Adrenal gland (tissue), 12 donors: ENCODE measurements around the gene LRRN2. TPM values are rescaled to one million over a fixed set of nuclear protein-coding genes. Genes with fewer than 3 reads are reported as not detected.

Experiments
- DNase-seq, 7 donors: peaks; one replicate each; pipeline ENCODE4 v3.0.0-alpha.2; 2019 to 2020
- H3K27ac ChIP-seq, 5 donors: fragments of 200-600 bp; sonication (generic) in 4 of 5; 1 replicate in 3 of 5; 2 replicates in 2 of 5; pipeline versions ENCODE4 v1.5.1 to v1.8.0; 2016 to 2020; ENCODE audit warnings: mild to moderate bottlenecking in 1 of 5
- H3K27me3 ChIP-seq: fragments of 200-600 bp; 2 replicates; pipeline ENCODE4 v1.8.0; 2021
- H3K36me3 ChIP-seq, 2 donors: fragments of 200-600 bp; replicated peaks in 1 of 2; 1 replicate in 1 of 2; 2 replicates in 1 of 2; pipeline versions ENCODE4 v1.5.1 to v1.8.0; 2018 to 2022
- H3K4me1 ChIP-seq, 2 donors: fragments of 200-600 bp; replicated peaks in 1 of 2; 1 replicate in 1 of 2; 2 replicates in 1 of 2; pipeline versions ENCODE4 v1.5.1 to v1.8.0; 2018 to 2021
- H3K4me3 ChIP-seq, 4 donors: fragments of 200-600 bp; sonication (generic) in 3 of 4; one replicate each; pipeline ENCODE4 v1.5.1; 2016 to 2018
- H3K9me3 ChIP-seq, 3 donors: fragments of 200-600 bp; sonication (generic) in 1 of 3; replicated peaks in 1 of 3; 1 replicate in 2 of 3; 2 replicates in 1 of 3; pipeline versions ENCODE4 v1.5.1 to v1.8.0; 2016 to 2021
- CTCF ChIP-seq, 6 experiments: fragments of 450-650 bp in 4 of 6; fragments of 200-600 bp in 2 of 6; sonication (generic) in 1 of 6; IDR thresholded peaks; 1 replicate in 5 of 6; 2 replicates in 1 of 6; pipeline versions ENCODE4 v1.5.1 to v1.8.0; 2016 to 2021; ENCODE audit warnings: antibody characterized with exemption in 6 of 6, mild to moderate bottlenecking in 2 of 6, moderate library complexity in 1 of 6
- POLR2A ChIP-seq, 2 donors: fragments of 450-650 bp; IDR thresholded peaks; one replicate each; pipeline ENCODE4 v1.6.1; 2017; ENCODE audit warnings: antibody characterized with exemption in 2 of 2, mild to moderate bottlenecking in 2 of 2, moderate library complexity in 1 of 2
- WGBS, 4 donors: extraction: QIAGEN DNeasy Blood & Tissue Kit in 2 of 4; methylation state at CpG; one replicate each; pipeline versions ENCODE4 v1.1.5 to v1.1.7; 2013 to 2017; 5-methylcytosine and 5-hydroxymethylcytosine counted together
- intact Hi-C, 2 donors: fragments of 100-400 bp; cut with DNase I; formaldehyde crosslinking; loops; one replicate each; pipeline versions ENCODE4 v1.14.1 to v1.15.0; 2022 to 2023
- polyA plus RNA-seq, 3 donors: library from polyadenylated mRNA; stranded (reverse); fragments of 200-250 nt in 2 of 3; fragments of 350-450 nt in 1 of 3; fragmentation: Illumina TruSeq in 1 of 3; extraction: RNeasy Lipid Tissue Mini Kit (QIAGEN cat#74804) in 1 of 3; gene quantifications; one replicate each; pipeline ENCODE4 v1.2.3, GENCODE V29; 2013 to 2014
- total RNA-seq, 9 donors: library from RNA; depleted of rRNA in 4 of 9; stranded (reverse); fragments of >200 nt in 4 of 9; fragments of 120-200 nt in 1 of 9; fragmentation: NEBNext Ultra II Directional in 1 of 9; extraction: Animal tissue kit (Norgen Biotek cat#: 25700) in 1 of 9; gene quantifications; one replicate each; pipeline versions ENCODE4 v1.1.0 to v1.2.4, GENCODE V29; 2013 to 2023
- donor health status: healthy with polysubstance abuse.
- donor health status: Bipolar disorder and iron deficiency.
- donor health status: DM: yes; HTN: yes; CAD: no.
- donor health status: DM: no; HTN: no; CAD: no.
- donor health status: DM: no; HTN: no; CAD: no.
- donor health status: DM: yes; HTN: yes; CAD: no.

The LRRN2 gene
- total and polyA plus RNA-seq, 12 donors, result 1.1 to 8.7 (median 3.2) TPM

DNA sequence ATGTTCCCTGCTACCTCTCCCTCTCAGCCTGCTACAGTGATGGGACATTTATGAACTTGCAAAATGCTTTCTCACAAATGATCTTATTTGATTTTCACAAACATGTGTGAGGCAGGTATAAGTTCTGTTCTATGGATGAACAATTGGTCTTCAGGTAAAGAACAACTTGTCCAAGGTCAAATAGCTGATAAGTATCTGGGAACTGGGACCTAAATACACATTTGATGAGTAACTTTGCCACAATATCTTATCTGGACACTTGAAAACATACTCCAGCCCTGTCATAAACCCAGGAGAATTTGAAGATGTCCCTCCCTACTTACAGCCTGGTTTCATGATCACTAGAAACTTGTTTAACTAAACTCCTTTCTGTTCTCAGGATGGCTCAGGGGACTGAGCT lies 23.0 kb downstream of the LRRN2 start:
- H3K27ac ChIP-seq, result no peak overlapping the region
- no peaks in the 10 kb centered on the region for H3K4me1 ChIP-seq
- intact Hi-C loops, result no loop called here
- no peak for DNase-seq
- no peak overlapping the region for H3K4me3 ChIP-seq
- H3K36me3 ChIP-seq, result no peaks in the 10 kb centered on the region
- no peaks in the 10 kb centered on the region for H3K9me3 ChIP-seq
- TF ChIP-seq CTCF (IDR thresholded peaks at IDR 0.05), result no peak
- no peak for TF ChIP-seq POLR2A (IDR thresholded peaks at IDR 0.05)
- no peaks in the 10 kb centered on the region for H3K27me3 ChIP-seq

DNA sequence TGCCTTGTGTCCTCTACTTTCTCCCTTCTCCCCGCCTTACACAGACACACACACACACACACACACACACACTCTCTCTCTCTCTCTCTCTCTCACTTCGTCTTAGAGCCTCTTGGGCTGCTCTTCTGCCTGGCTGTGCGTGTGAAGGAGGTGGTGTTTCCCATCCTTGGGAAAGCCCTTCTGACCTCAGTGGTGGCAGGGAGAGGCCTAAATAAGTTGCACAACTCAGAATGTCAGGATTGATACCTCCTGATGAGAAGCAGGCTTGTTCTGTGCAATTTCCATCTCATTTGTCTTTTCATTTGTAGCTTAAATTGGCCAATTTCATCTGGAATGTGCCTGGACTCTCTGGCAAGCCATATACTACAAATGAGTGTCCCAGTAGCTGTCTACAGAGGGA lies 25.0 kb downstream of the LRRN2 start:
- TF ChIP-seq POLR2A (IDR thresholded peaks at IDR 0.05) (no peak), CTCF (IDR thresholded peaks at IDR 0.05) (no peak)
- DNase-seq, result no peak

GRCh38 chr1:204659056-204659455 lies 26.5 kb downstream of the LRRN2 start:
- Histone ChIP-seq H3K27ac (no peak overlapping the region), H3K27me3 (no peaks in the 10 kb centered on the region), H3K9me3 (no peaks in the 10 kb centered on the region), H3K4me3 (no peak overlapping the region), H3K36me3 (no peaks in the 10 kb centered on the region), H3K4me1 (no peaks in the 10 kb centered on the region)
- TF ChIP-seq POLR2A (IDR thresholded peaks at IDR 0.05) (no peak), CTCF (IDR thresholded peaks at IDR 0.05) (no peak)
- intact Hi-C loops, result no loop called here
- no peak for DNase-seq
- 44 to 80% (median 74%) methylated on average over 1 to 3 of the region's 3 CpGs for WGBS, 4 donors

More for the DNA sequence above, 25.0 kb downstream of the LRRN2 start:
- H3K36me3 ChIP-seq, result no peaks in the 10 kb centered on the region
- WGBS, 4 donors, result 63 to 85% (median 76%) methylated on average over 3 of the region's 3 CpGs
- H3K9me3 ChIP-seq, result no peaks in the 10 kb centered on the region
- peak overlapping the region in 1 of 5 donors; percentile 29 for H3K27ac ChIP-seq
- H3K4me1 ChIP-seq, result no peaks in the 10 kb centered on the region
- intact Hi-C loops, result no loop called here
- no peaks in the 10 kb centered on the region for H3K27me3 ChIP-seq
- H3K4me3 ChIP-seq, result no peak overlapping the region

DNA sequence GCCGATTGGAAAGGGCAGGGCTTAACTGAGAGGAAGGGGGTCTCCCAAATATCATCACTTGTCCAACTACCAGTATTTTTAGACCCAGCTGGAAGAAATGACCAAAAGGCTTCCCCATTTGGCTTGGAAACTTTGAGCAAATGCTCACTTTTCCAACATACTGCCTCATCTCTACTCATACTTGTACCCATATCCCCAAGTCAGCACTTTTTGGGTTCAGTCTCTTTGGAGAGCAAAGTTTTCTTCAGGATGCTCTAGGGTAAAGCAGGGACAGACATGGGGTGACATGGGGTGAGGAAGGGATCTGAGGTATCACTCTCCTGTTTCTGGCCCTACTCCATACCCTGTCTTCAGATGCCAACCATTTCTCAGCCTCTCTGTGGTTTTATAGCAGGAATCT lies 27.2 kb downstream of the LRRN2 start:
- TF ChIP-seq CTCF (IDR thresholded peaks at IDR 0.05) (no peak), POLR2A (IDR thresholded peaks at IDR 0.05) (no peak)
- WGBS, 4 donors, result 73 to 100% (median 86%) methylated on average over 1 of the region's 1 CpG
- H3K9me3 ChIP-seq, result no peaks in the 10 kb centered on the region
- intact Hi-C loops, result no loop called here
- DNase-seq, result no peak
- H3K27me3 ChIP-seq, result no peaks in the 10 kb centered on the region
- H3K4me3 ChIP-seq, result no peak overlapping the region
- H3K27ac ChIP-seq, result no peak overlapping the region
- no peaks in the 10 kb centered on the region for H3K4me1 ChIP-seq
- no peaks in the 10 kb centered on the region for H3K36me3 ChIP-seq
